Lower leg skin (tissue), 3 donors: ENCODE data around the gene CYB561D2.

Experiments
- POLR2A ChIP-seq, 2 donors: fragments of 450-650 bp; IDR thresholded peaks; one replicate each; pipeline ENCODE4 v1.6.1; 2016 to 2017; ENCODE audit warnings: antibody characterized with exemption in 2 of 2, mild to moderate bottlenecking in 1 of 2, moderate library complexity in 1 of 2
- TF ChIP-seq, protein P1 (sequence below), 3 donors: fragments of 450-650 bp; IDR thresholded peaks; one replicate each; pipeline ENCODE4 v1.5.1; 2016; ENCODE audit warnings: antibody characterized with exemption in 3 of 3, mild to moderate bottlenecking in 3 of 3, moderate library complexity in 2 of 3

GRCh38 chr3:50345008-50345407, 5.7 kb upstream of the CYB561D2 start:
- TF ChIP-seq, protein P1, sequence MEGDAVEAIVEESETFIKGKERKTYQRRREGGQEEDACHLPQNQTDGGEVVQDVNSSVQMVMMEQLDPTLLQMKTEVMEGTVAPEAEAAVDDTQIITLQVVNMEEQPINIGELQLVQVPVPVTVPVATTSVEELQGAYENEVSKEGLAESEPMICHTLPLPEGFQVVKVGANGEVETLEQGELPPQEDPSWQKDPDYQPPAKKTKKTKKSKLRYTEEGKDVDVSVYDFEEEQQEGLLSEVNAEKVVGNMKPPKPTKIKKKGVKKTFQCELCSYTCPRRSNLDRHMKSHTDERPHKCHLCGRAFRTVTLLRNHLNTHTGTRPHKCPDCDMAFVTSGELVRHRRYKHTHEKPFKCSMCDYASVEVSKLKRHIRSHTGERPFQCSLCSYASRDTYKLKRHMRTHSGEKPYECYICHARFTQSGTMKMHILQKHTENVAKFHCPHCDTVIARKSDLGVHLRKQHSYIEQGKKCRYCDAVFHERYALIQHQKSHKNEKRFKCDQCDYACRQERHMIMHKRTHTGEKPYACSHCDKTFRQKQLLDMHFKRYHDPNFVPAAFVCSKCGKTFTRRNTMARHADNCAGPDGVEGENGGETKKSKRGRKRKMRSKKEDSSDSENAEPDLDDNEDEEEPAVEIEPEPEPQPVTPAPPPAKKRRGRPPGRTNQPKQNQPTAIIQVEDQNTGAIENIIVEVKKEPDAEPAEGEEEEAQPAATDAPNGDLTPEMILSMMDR (IDR thresholded peaks at IDR 0.05): no peak
- TF ChIP-seq POLR2A (IDR thresholded peaks at IDR 0.05): no peak
